GM19395 (cell line): ENCODE data around the gene NPHP3.
"Not testable (repeated sequence)": the region's sequence is repeated elsewhere in the genome, so short reads cannot be mapped to it uniquely, and the experiment has no call there.

Experiments used
- ATAC-seq: cut with Tn5 transposase; IDR thresholded peaks from one replicate; pipeline ENCODE4 v1.9.1; 2021; ENCODE audit warnings: mild to moderate bottlenecking, moderate library complexity; ENCODE audit not compliant: unreplicated experiment

Gene NPHP3

GRCh38 chr3:132650153-132650552 lies 72.1 kb downstream of the NPHP3 start:
- no peak for ATAC-seq

- ATAC-seq = no peak
Measured at GRCh38 chr3:132645058-132645457, 77.2 kb downstream of the NPHP3 start.

DNA sequence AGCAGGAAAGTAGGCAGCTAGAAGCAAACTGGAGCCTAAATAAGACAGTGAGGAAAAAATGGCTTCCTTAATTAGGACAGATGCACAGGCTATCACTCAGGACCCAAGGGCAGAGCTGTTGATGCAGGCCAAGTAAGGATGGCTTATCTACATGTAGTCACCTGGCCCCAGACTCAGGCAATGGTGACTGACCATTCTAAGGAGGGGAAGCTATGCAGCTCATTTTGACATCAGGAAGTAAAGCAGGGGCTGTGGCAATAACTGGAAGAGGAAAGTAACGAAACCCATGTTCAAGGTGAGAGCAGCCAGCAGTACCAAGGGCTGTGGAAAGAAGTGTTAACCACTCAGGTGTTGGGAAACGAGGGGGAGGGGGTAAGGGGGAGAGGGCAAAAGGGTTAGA lies 78.8 kb downstream of the NPHP3 start:
- ATAC-seq = no peak

DNA sequence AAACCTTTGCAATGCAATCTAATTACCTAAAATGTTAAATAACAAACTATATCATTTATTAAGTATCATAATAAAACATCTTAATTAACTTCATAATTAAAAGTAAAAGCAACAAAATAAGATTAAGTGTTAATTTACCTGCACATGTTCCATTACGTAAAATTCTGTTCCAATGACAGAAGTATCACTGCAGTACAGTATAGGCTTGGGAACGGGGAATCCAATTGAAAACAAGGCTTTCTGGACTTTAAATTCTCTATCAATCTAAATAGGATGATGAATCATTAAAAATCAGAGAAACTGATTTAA lies 79.7 kb downstream of the NPHP3 start:
- no peak for ATAC-seq

GRCh38 chr3:132641837-132642538 lies 80.2 kb downstream of the NPHP3 start:
- no peak for ATAC-seq

DNA sequence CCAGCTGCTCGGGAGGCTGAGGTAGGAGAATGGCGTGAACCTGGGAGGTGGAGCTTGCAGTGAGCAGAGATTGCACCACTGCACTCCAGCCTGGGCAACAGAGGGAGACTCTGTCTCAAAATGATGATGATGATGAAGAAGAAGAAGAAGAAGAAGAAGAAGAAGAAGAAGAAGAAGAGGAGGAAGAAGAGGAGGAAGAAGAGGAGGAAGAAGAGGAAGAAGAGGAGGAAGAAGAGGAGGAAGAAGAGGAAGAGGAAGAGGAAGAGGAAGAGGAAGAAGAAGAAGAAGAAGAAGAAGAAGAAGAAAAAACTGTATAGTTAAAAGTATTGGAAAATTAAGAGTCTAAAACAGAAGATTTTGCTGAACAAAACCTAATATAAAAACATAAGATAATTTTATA lies 80.8 kb downstream of the NPHP3 start:
- ATAC-seq = not testable (repeated sequence)

DNA sequence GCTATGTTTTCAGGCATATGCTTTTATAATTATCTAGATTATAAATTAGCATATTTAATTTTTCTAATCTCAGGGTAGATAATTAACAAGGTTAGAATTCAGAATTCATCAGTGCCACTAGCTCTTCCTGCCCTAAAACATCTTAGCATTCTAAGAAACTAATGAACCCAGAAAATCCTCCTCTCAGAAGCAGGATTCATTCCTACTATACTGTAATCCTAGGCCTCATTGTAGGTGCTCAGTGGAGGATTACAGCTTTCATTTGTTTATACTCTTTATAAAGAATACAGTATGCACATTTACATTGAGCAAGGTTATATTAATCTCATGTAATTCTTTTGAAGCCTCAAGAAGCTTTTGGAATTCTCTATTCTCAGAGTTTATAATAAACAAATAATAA lies 83.5 kb downstream of the NPHP3 start:
- no peak for ATAC-seq

DNA sequence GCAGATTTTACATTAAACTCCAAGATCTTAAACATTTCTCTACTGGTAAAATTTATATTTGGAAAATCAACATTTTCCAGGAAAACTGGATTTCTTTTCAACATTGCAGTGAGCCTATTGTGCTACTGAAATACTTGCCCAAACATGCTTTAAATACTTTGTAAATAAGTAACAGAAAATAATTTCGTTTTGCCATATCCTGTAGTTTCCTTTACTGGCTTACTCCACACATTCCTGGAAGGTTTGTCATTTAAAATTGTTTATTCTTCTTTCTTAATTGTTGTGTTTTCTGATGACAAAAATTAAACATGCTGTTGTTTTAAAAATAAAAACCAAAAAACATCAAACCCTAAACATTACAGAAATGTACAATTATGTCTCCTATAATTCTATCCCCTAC lies 84.6 kb downstream of the NPHP3 start:
- ATAC-seq = no peak

- no peak for ATAC-seq
Measured at GRCh38 chr3:132635052-132635451, 87.2 kb downstream of the NPHP3 start.
